NT2/D1 (cell line): ENCODE data around the gene FABP6.

Experiments
- SUZ12 ChIP-seq: IDR thresholded peaks from 2 replicates; pipeline ENCODE4 v1.6.1; 2011; ENCODE audit not compliant: insufficient read length, insufficient read depth; ENCODE audit errors: extremely low read depth
- ZNF274 ChIP-seq: IDR thresholded peaks from 2 replicates; pipeline ENCODE4 v1.6.1; 2011; ENCODE audit warnings: mild to moderate bottlenecking, low read depth, low read length

- TF ChIP-seq ZNF274: no peak
- no peak for TF ChIP-seq SUZ12
Measured at GRCh38 chr5:160210606-160211005, 18.7 kb upstream of the FABP6 start.
